ENCODE measurements around the gene HIBADH.

The HIBADH gene

GRCh38 chr7:27634671-27635493 is 27.8 kb downstream of the HIBADH start:
- no peak for DNase-seq

DNA sequence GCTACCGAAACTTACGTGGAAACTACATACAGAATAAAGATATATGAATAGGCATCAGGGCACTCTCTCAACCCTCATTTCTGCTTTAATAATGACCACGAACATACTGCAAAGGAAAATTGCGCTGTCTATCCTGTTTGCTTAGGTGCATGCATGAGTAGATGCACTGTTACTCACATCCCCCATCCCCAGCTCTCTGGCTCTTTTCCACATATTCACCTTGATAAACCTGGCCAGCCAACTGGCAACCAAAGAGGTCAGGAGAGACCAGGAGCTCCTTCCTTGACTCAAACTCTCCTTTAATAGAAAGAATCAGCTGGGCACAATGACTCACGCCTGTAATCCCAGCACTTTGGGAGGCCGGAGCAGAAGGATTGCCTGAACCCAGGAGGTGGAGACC is 29.6 kb downstream of the HIBADH start:
- DNase-seq = no peak

GRCh38 chr7:27631391-27631790 is 31.3 kb downstream of the HIBADH start:
- no peak for DNase-seq

GRCh38 chr7:27627146-27627545 is 35.5 kb downstream of the HIBADH start:
- no peak for DNase-seq

DNA sequence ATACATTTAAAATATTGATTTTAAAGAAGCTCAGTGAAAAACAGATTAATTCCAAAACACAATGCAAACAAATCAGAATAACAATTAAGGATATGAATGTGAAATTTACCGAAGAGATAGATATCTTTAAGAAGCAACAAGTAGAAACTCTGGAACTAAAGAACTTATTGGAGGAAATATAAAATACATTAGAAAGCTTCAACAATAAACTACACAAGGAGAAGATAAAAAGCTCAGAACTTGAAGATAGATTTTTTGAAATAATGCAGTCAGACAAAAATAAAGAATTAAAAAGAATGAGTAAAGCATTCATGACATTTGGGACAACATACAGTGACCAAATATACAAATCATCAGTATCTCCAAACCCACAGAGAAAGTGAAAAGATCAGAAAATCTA is 43.2 kb downstream of the HIBADH start:
- DNase-seq = no peak

DNA sequence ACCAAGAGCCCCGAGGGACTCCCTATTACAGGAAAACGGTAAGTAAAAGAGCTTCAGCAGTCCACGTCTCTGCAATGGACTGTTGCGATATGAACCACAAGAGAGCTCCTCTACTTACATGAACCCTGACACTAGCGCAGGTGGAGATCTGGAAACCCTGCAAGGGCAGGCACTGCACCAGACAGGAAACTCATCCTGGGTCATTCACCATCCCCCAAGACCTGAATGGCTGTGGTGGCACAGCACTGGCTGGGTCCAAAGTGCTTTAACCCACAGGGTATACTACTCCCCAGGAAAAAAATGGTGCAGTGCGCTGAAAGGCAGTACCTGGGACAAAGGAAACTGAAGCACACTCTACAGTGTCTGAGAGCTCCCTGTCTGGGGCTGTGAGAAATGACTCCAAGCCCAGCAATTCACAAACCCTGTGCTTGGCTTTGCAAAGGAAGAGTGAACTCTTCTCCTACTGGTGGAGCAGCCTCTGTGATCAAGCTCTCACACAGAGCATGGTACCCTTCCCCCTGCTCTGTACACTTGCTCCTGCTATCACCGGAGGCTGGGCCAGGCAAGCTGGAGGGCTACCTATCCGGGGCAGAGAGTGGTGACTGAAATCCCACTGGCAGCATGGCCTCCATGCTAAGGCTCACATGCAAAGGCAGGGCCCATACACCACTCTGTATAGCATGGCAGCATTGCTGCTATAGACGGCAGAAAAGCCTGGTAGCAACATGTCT is 44.9 kb downstream of the HIBADH start:
- DNase-seq = no peak

DNA sequence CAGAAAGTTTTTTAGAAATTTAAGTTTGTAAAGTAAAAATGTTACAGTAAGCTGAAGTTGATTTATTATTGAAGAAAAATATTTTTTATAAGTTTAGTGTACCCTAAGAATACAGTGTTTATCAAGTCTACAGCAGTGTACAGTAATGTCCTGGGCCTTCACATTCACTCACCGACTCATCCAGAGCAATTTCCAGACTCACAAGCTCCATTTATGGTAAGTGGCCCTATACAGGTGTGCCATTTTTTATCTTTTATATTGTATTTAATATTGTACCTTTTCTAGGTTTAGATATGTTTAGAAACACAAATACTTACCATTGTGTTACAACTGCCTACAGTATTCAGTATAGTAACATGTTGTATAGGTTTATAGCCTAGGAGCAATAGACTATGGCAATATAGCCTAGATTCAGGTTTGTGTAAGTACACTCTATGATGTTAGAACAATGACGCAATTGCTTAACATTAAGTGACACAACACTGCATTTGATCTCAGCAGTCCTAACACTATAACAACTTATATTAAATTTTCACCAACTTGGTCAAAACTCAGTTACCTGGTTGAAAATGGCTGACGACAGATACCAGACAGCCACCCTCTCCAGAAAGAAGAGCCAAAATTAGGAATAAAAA is 45.7 kb downstream of the HIBADH start:
- no peak for DNase-seq

GRCh38 chr7:27616186-27616491 is 46.5 kb downstream of the HIBADH start:
- DNase-seq = no peak

GRCh38 chr7:27615420-27616185 is 47.1 kb downstream of the HIBADH start:
- no peak for DNase-seq

DNA sequence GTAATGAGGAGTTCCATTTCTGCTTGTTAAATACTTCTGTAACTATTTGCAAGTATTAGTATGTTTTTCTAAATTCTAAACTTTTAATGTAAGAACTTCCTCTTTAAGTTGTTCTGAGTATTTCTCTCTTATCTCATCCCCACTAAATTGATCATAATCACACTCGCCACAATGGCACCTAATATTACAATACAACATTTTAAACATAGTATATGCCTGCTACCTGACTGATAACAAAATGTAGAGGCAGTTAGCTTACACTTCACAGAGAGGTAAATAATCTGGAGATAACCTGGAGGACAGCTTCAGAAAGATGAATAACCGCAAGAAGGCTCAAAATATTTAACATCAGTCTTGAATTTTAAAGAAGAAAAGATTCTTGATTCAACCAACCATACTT is 48.6 kb downstream of the HIBADH start:
- no peak for DNase-seq

- no peak for DNase-seq
Observed at GRCh38 chr7:27611059-27611458, 51.6 kb downstream of the HIBADH start.

GRCh38 chr7:27608776-27609495 is 53.7 kb downstream of the HIBADH start:
- DNase-seq = no peak

DNA sequence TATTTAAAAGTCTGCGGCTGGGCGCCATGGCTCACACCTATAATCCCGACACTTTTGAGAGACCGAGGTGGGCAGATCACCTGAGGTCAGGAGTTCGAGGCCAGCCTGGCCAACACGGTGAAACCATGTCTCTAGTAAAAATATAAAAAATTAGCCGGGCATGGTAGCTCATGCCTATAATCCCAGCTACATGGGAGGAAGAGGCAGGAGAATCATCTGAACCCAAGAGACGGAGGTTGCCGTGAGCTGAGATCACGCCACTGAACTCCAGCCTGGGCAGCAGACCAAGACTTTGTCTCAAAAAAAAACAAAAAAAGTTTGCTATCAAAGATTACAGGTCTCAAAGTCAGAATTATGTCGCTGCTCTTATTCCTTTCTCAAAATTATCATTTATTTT is 55.5 kb downstream of the HIBADH start:
- no peak for DNase-seq

GRCh38 chr7:27606270-27607209 is 56.1 kb downstream of the HIBADH start:
- peak in 1 of 2 experiments; percentile 5 for DNase-seq

- no peak for DNase-seq
Observed at GRCh38 chr7:27605689-27606269, 56.9 kb downstream of the HIBADH start.

GRCh38 chr7:27605283-27605682 is 57.4 kb downstream of the HIBADH start:
- no peak for DNase-seq

DNA sequence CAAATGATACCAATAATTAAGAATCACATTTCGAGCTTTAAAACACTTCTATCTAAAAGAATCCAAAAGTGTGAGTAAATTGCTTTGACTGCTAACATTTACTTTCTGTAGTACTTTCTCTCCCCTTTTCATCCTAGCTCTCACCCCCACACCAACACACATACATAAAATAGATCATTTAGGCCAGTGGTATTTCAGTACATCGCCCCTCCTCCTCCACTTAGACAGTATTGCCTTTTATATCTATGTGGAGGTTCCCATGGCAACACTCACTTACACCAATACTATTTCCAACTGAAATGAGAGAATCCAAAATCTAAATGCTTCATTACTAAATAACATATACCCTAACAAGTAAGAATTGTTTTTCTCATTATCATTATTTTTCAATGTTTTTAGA is 58.9 kb downstream of the HIBADH start:
- no peak for DNase-seq

DNA sequence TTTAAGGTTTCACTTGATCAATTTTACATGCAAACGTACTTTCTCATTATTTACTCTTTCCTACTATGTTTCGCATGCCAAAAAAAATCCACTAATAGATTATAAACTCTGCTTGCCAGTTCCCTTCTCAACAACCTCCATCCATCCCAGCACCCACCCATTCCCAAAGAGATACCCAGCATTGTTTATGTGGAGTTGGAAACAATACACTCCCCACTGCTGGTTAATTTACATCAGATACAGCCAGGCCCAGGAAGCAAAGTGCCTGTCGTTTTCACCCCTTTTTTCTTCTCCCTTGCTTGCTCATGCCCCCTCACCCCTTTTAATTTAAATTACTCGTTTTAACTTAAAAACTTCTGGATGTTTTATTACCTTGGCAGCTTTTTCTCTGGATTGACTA is 59.9 kb downstream of the HIBADH start:
- no peak for DNase-seq

GRCh38 chr7:27601217-27601616 is 61.5 kb downstream of the HIBADH start:
- DNase-seq = no peak

- DNase-seq = no peak
Observed at GRCh38 chr7:27600247-27600646, 62.4 kb downstream of the HIBADH start.

DNA sequence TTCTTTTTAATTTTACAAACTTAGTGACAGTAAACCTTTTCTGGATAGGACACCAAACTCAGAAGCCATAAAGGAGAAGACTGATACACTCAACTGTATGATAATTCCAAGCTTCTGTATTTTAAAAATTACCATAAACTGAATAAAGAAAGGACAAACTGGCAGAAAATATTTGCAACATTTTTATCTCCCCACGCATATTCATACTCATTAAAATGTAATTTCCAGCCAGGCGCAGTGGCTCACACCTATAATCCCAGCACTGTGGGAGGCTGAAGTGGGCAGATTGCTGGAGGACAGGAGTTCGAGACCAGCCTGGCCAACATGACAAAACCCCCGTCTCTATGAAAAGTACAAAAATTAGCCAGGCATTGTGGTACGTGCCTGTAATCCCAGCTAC is 67.7 kb downstream of the HIBADH start:
- no peak for DNase-seq

All from NCI-H187 (cell line).